H1 (cell line): Measurements from ENCODE around the gene UMODL1.

Experiments used
- EZH2 ChIP-seq: fragments of 200-600 bp; sonication (generic); IDR thresholded peaks from 2 replicates; pipeline ENCODE4 v1.7.1; 2012; ENCODE audit warnings: low read depth, mild to moderate bottlenecking, moderate library complexity, low read length, inconsistent platforms; ENCODE audit not compliant: severe bottlenecking
- KDM1A ChIP-seq: fragments of 200-600, 300-600 bp; sonication (generic); IDR thresholded peaks from 2 replicates; pipeline ENCODE4 v1.7.1; 2016; ENCODE audit warnings: mild to moderate bottlenecking, low read length, borderline replicate concordance
- POLR2A ChIP-seq, 2 experiments: IDR thresholded peaks; 1 replicate in 1 of 2; 2 replicates in 1 of 2; pipeline ENCODE4 v1.6.1; 2011; ENCODE audit warnings: low read depth in 2 of 2, low read length in 2 of 2, mild to moderate bottlenecking in 2 of 2; ENCODE audit errors: control extremely low read depth in 1 of 2
- ZNF274 ChIP-seq: IDR thresholded peaks from 2 replicates; pipeline ENCODE4 v1.7.0; 2012; ENCODE audit warnings: low read length, borderline replicate concordance; ENCODE audit errors: extremely low read depth
- TF ChIP-seq, protein P1 (sequence below): IDR thresholded peaks from 2 replicates; pipeline ENCODE4 v1.6.1; 2011; ENCODE audit warnings: low read length, improper control_type of control experiment
- TF ChIP-seq, protein P2 (sequence below), 3 experiments: IDR thresholded peaks; 1 replicate in 2 of 3; 2 replicates in 1 of 3; pipeline versions ENCODE4 v1.5.1 to v1.6.1; 2011; ENCODE audit warnings: low read length in 3 of 3, mild to moderate bottlenecking in 3 of 3, inconsistent platforms in 2 of 3, low read depth in 1 of 3, moderate library complexity in 1 of 3; ENCODE audit not compliant: insufficient read depth in 1 of 3; ENCODE audit errors: control extremely low read depth in 1 of 3

DNA sequence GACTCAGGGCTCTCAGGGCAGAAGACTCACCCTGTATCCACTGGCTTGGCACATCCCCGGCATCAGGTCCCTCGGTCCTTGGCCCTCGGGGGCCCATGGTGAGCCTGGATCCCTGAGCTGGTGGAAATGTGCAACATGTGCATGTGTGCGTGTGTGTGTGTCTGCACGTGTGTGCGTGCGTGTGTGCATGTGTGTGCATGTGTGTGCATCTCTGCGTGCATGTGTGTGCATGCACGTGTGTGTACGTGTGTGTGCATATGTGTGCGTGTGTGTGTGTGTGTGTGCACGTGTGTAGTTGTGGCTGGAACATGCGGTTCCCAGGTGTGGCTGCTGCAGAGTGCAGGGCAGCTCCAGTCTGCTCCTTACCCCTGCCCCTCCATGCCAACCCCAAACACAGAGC is 51.3 kb downstream of the UMODL1 start:
- TF ChIP-seq, protein P1, sequence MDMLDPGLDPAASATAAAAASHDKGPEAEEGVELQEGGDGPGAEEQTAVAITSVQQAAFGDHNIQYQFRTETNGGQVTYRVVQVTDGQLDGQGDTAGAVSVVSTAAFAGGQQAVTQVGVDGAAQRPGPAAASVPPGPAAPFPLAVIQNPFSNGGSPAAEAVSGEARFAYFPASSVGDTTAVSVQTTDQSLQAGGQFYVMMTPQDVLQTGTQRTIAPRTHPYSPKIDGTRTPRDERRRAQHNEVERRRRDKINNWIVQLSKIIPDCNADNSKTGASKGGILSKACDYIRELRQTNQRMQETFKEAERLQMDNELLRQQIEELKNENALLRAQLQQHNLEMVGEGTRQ = no peak
- TF ChIP-seq, protein P2, sequence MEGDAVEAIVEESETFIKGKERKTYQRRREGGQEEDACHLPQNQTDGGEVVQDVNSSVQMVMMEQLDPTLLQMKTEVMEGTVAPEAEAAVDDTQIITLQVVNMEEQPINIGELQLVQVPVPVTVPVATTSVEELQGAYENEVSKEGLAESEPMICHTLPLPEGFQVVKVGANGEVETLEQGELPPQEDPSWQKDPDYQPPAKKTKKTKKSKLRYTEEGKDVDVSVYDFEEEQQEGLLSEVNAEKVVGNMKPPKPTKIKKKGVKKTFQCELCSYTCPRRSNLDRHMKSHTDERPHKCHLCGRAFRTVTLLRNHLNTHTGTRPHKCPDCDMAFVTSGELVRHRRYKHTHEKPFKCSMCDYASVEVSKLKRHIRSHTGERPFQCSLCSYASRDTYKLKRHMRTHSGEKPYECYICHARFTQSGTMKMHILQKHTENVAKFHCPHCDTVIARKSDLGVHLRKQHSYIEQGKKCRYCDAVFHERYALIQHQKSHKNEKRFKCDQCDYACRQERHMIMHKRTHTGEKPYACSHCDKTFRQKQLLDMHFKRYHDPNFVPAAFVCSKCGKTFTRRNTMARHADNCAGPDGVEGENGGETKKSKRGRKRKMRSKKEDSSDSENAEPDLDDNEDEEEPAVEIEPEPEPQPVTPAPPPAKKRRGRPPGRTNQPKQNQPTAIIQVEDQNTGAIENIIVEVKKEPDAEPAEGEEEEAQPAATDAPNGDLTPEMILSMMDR (IDR thresholded peaks at IDR 0.05; ENCODE audit: control extremely low read depth in 1 of 3, insufficient read depth in 1 of 3, low read depth in 1 of 3, low read length in 3 of 3) = no peak
- TF ChIP-seq EZH2 = no peak
- no peak for TF ChIP-seq KDM1A
- no peak for TF ChIP-seq POLR2A (IDR thresholded peaks at IDR 0.05; ENCODE audit: control extremely low read depth in 1 of 2, low read depth in 2 of 2, low read length in 2 of 2)
- no peak for TF ChIP-seq ZNF274
